Measurements from ENCODE around the gene KCTD4. TPM values are rescaled to one million over a fixed set of nuclear protein-coding genes. Genes with fewer than 3 reads are reported as not detected.
A peak's percentile ranks its signal among the peaks of the same experiment; 100 is the strongest.

KCTD4 gene
- total RNA-seq, 2 donors from 2014 or later: not detected

DNA sequence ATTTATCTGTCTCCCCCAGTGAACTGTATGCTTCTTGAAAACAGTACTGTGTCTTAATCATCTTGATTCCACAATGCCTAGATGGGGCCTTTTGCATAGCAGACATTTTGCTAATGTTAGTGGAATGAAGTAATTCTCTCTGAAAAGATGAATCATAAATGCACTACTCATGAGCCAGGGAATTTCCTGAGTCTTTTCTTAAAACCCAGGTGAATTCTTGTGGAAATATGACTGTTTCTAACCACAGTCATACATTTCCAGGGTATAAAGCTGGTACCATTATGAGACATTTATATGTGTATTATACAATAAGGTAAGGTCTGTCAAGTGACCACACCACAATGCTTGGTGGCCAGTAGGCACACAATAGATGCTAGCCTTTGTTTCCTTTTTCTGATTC, 5.5 kb upstream of the KCTD4 start:
- Mint-ChIP-seq H3K4me1 (peaks cover 9% of the 10 kb centered on the region), H3K9me3 (no peaks in the 10 kb centered on the region), H3K27me3 (ENCODE audit: insufficient read depth) (no peaks in the 10 kb centered on the region), H3K4me3 (no peak overlapping the region), H3K27ac (no peak overlapping the region), H3K36me3 (ENCODE audit: low read depth) (peaks cover 34% of the 10 kb centered on the region)
- H3K36me3 ChIP-seq (ENCODE audit: control insufficient read depth, insufficient read depth, low read length): peaks cover 24% of the 10 kb centered on the region
- no peaks in the 10 kb centered on the region for H3K4me1 ChIP-seq (ENCODE audit: control insufficient read depth, insufficient read depth, low read length)
- no peak overlapping the region for H3K4me3 ChIP-seq (ENCODE audit: low read length)
- H3K9ac ChIP-seq (ENCODE audit: extremely low read depth, low read length, poor library complexity, severe bottlenecking): peak overlapping the region; percentile 25
- no peaks in the 10 kb centered on the region for H3K27me3 ChIP-seq (ENCODE audit: control insufficient read depth, insufficient read depth, low read length, poor library complexity, severe bottlenecking)
- no peak overlapping the region for H3K27ac ChIP-seq (ENCODE audit: low read depth, low read length)
- no peak for TF ChIP-seq CTCF (conservative IDR thresholded peaks at IDR 0.05)
- DNase-seq: no peak
- no peaks in the 10 kb centered on the region for H3K9me3 ChIP-seq (ENCODE audit: control insufficient read depth, low read length)

DNA sequence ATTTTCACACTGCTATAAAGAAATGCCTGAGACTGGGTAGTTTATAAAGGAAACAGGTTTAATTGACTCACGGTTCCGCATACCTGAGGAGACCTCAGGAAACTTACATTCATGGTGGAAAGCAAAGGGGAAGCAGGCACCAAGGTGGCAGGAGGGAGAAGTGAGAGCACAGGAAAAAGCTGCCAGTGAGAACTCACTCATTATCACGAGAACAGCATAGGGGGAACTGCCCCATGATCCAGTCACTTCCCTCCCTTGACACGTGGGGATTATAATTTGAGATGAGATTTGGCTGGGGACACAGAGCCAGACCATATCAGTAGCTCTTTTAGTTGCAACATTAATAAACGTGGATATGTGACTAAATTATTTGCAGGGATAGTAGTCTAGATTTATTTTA, 4.3 kb upstream of the KCTD4 start:
- H3K27ac ChIP-seq (ENCODE audit: low read depth, low read length): no peak overlapping the region
- no peaks in the 10 kb centered on the region for H3K27me3 Mint-ChIP-seq (ENCODE audit: insufficient read depth)
- H3K9me3 ChIP-seq (ENCODE audit: control insufficient read depth, low read length): no peaks in the 10 kb centered on the region
- H3K27ac Mint-ChIP-seq: peak overlapping the region; percentile 24
- no peaks in the 10 kb centered on the region for H3K4me1 ChIP-seq (ENCODE audit: control insufficient read depth, insufficient read depth, low read length)
- no peak overlapping the region for H3K9ac ChIP-seq (ENCODE audit: extremely low read depth, low read length, poor library complexity, severe bottlenecking)
- no peaks in the 10 kb centered on the region for H3K9me3 Mint-ChIP-seq
- peaks cover 3% of the 10 kb centered on the region for H3K4me1 Mint-ChIP-seq
- WGBS, 2 experiments (ENCODE audit: insufficient coverage in 1 of 2, insufficient read length in 1 of 2): 90 to 95% methylated on average over 4 to 5 of the region's 5 CpGs
- no peak overlapping the region for H3K4me3 ChIP-seq (ENCODE audit: low read length)
- no peaks in the 10 kb centered on the region for H3K27me3 ChIP-seq (ENCODE audit: control insufficient read depth, insufficient read depth, low read length, poor library complexity, severe bottlenecking)
- no peak overlapping the region for H3K4me3 Mint-ChIP-seq
- H3K36me3 ChIP-seq (ENCODE audit: control insufficient read depth, insufficient read depth, low read length): peaks cover 21% of the 10 kb centered on the region
- no peak for TF ChIP-seq CTCF (conservative IDR thresholded peaks at IDR 0.05)
- no peak for DNase-seq
- H3K36me3 Mint-ChIP-seq (ENCODE audit: low read depth): peaks cover 24% of the 10 kb centered on the region

GRCh38 chr13:45199711-45200110, 1.1 kb downstream of the KCTD4 start:
- H3K4me3 Mint-ChIP-seq: no peak overlapping the region

More at GRCh38 chr13:45199711-45200110, 1.1 kb downstream of the KCTD4 start:
- H3K4me1 ChIP-seq (ENCODE audit: control insufficient read depth, insufficient read depth, low read length): peaks cover 8% of the 10 kb centered on the region
- H3K27me3 ChIP-seq (ENCODE audit: control insufficient read depth, insufficient read depth, low read length, poor library complexity, severe bottlenecking): no peaks in the 10 kb centered on the region
- no peaks in the 10 kb centered on the region for H3K9me3 ChIP-seq (ENCODE audit: control insufficient read depth, low read length)
- WGBS, 2 experiments (ENCODE audit: insufficient coverage in 1 of 2, insufficient read length in 1 of 2): 88 to 97% methylated on average over 1 to 4 of the region's 4 CpGs
- no peak for TF ChIP-seq CTCF (conservative IDR thresholded peaks at IDR 0.05)
- no peak overlapping the region for H3K4me3 ChIP-seq (ENCODE audit: low read length)
- no peak overlapping the region for H3K9ac ChIP-seq (ENCODE audit: extremely low read depth, low read length, poor library complexity, severe bottlenecking)
- peaks cover 5% of the 10 kb centered on the region for H3K36me3 ChIP-seq (ENCODE audit: control insufficient read depth, insufficient read depth, low read length)
- H3K9me3 Mint-ChIP-seq: no peaks in the 10 kb centered on the region
- no peak overlapping the region for H3K27ac ChIP-seq (ENCODE audit: low read depth, low read length)
- H3K4me1 Mint-ChIP-seq: peaks cover 15% of the 10 kb centered on the region
- no peak overlapping the region for H3K27ac Mint-ChIP-seq
- H3K27me3 Mint-ChIP-seq (ENCODE audit: insufficient read depth): no peaks in the 10 kb centered on the region
- H3K36me3 Mint-ChIP-seq (ENCODE audit: low read depth): peaks cover 16% of the 10 kb centered on the region
- DNase-seq: no peak
